HCT116 (cell line): ENCODE data around the gene AMOTL1.

ENCODE experiments used
- CEBPB ChIP-seq: IDR thresholded peaks from 2 replicates; pipeline ENCODE4 v1.6.1; 2012; ENCODE audit warnings: low read depth
- EZH2 ChIP-seq: fragments of 200-600 bp; sonication (generic); IDR thresholded peaks from 2 replicates; pipeline ENCODE4 v1.6.1; 2017; ENCODE audit warnings: antibody characterized with exemption, mixed run types
- JUND ChIP-seq: IDR thresholded peaks from 2 replicates; pipeline ENCODE4 v1.6.1; 2012
- POLR2A ChIP-seq: IDR thresholded peaks from 2 replicates; pipeline ENCODE4 v1.7.0; 2011; ENCODE audit warnings: borderline replicate concordance; ENCODE audit not compliant: insufficient read depth, insufficient read length; ENCODE audit errors: extremely low read depth
- POLR2AphosphoS5 ChIP-seq: IDR thresholded peaks from 2 replicates; pipeline ENCODE4 v1.6.1; 2011; ENCODE audit warnings: mild to moderate bottlenecking, low read depth, low read length, moderate library complexity
- TCF7L2 ChIP-seq: IDR thresholded peaks from 2 replicates; pipeline ENCODE4 v1.7.0; 2011; ENCODE audit warnings: borderline replicate concordance, inconsistent platforms; ENCODE audit not compliant: insufficient read depth, insufficient read length; ENCODE audit errors: extremely low read depth
- TF ChIP-seq, protein P1 (sequence below), 3 experiments: fragments of 200-600 bp in 1 of 3; sonication (generic) in 1 of 3; IDR thresholded peaks in 2 of 3; conservative IDR thresholded peaks in 1 of 3; 2 replicates each; pipeline ENCODE4 v1.5.1; 2012 to 2017; ENCODE audit warnings: low read depth in 2 of 3, low read length in 2 of 3, antibody characterized with exemption in 1 of 3, borderline replicate concordance in 1 of 3, control low read depth in 1 of 3, mild to moderate bottlenecking in 1 of 3, mixed read lengths in 1 of 3, mixed run types in 1 of 3, moderate library complexity in 1 of 3; ENCODE audit not compliant: insufficient read depth in 1 of 3
- TF ChIP-seq, protein P2 (sequence below): IDR thresholded peaks from 2 replicates; pipeline ENCODE4 v1.6.1; 2012; ENCODE audit warnings: low read depth

DNA sequence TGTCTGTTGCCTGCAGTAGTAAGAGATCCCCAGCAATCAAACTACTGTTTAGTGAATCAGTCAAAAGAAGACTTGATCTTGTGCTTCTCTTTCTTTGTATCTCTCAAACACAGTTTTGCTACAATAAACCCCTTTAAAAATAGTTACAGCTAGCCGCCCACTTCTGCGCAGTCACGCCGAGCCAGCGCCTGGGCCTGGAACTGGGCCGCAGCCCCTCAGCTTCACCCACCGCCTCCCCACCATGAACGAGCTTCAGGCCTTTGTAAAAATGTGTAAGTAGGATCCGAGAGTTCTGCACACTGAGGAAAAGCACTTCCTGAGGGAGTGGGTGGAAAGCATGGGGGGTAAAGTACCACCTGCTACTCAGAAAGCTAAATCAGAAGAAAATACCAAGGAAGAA, 144.7 kb downstream of the AMOTL1 start:
- TF ChIP-seq, protein P1, sequence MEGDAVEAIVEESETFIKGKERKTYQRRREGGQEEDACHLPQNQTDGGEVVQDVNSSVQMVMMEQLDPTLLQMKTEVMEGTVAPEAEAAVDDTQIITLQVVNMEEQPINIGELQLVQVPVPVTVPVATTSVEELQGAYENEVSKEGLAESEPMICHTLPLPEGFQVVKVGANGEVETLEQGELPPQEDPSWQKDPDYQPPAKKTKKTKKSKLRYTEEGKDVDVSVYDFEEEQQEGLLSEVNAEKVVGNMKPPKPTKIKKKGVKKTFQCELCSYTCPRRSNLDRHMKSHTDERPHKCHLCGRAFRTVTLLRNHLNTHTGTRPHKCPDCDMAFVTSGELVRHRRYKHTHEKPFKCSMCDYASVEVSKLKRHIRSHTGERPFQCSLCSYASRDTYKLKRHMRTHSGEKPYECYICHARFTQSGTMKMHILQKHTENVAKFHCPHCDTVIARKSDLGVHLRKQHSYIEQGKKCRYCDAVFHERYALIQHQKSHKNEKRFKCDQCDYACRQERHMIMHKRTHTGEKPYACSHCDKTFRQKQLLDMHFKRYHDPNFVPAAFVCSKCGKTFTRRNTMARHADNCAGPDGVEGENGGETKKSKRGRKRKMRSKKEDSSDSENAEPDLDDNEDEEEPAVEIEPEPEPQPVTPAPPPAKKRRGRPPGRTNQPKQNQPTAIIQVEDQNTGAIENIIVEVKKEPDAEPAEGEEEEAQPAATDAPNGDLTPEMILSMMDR (IDR thresholded peaks at IDR 0.05 in 2 of 3, conservative IDR thresholded peaks at IDR 0.05 in 1 of 3; ENCODE audit: borderline replicate concordance in 1 of 3, insufficient read depth in 1 of 3, low read depth in 2 of 3, low read length in 2 of 3) = no peak
- TF ChIP-seq POLR2A = no peak
- TF ChIP-seq EZH2 = no peak
- TF ChIP-seq CEBPB = no peak
- TF ChIP-seq POLR2AphosphoS5 = no peak
- TF ChIP-seq, protein P2, sequence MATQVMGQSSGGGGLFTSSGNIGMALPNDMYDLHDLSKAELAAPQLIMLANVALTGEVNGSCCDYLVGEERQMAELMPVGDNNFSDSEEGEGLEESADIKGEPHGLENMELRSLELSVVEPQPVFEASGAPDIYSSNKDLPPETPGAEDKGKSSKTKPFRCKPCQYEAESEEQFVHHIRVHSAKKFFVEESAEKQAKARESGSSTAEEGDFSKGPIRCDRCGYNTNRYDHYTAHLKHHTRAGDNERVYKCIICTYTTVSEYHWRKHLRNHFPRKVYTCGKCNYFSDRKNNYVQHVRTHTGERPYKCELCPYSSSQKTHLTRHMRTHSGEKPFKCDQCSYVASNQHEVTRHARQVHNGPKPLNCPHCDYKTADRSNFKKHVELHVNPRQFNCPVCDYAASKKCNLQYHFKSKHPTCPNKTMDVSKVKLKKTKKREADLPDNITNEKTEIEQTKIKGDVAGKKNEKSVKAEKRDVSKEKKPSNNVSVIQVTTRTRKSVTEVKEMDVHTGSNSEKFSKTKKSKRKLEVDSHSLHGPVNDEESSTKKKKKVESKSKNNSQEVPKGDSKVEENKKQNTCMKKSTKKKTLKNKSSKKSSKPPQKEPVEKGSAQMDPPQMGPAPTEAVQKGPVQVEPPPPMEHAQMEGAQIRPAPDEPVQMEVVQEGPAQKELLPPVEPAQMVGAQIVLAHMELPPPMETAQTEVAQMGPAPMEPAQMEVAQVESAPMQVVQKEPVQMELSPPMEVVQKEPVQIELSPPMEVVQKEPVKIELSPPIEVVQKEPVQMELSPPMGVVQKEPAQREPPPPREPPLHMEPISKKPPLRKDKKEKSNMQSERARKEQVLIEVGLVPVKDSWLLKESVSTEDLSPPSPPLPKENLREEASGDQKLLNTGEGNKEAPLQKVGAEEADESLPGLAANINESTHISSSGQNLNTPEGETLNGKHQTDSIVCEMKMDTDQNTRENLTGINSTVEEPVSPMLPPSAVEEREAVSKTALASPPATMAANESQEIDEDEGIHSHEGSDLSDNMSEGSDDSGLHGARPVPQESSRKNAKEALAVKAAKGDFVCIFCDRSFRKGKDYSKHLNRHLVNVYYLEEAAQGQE = no peak
- TF ChIP-seq JUND = no peak
- TF ChIP-seq TCF7L2 = no peak
